Osteoblast (primary cell): ENCODE results near the gene RAB3GAP2. TPM values are rescaled to one million over a fixed set of nuclear protein-coding genes. Genes with fewer than 3 reads are reported as not detected.

Source experiments
- DNase-seq: peaks from one replicate; pipeline ENCODE4 v3.0.0; 2011; ENCODE audit warnings: low spot score, mixed read lengths; ENCODE audit not compliant: insufficient read length; ENCODE audit errors: missing footprints
- H2AFZ ChIP-seq: 2 replicates; pipeline ENCODE4 v1.6.0; 2011; ENCODE audit warnings: mild to moderate bottlenecking, low read length
- H3K27ac ChIP-seq: 2 replicates; pipeline ENCODE4 v1.5.1; 2011; ENCODE audit warnings: mild to moderate bottlenecking, low read depth, low read length, moderate library complexity
- H3K27me3 ChIP-seq: 2 replicates; pipeline ENCODE4 v1.6.0; 2012; ENCODE audit warnings: mild to moderate bottlenecking, control low read depth, inconsistent platforms, low read length, moderate library complexity; ENCODE audit not compliant: insufficient read depth
- H3K36me3 ChIP-seq: 2 replicates; pipeline ENCODE4 v1.5.1; 2011; ENCODE audit warnings: mild to moderate bottlenecking, low read length, control low read depth, moderate library complexity; ENCODE audit not compliant: insufficient read depth
- H3K4me1 ChIP-seq: 2 replicates; pipeline ENCODE4 v1.5.1; 2011; ENCODE audit warnings: mild to moderate bottlenecking, low read length, control low read depth, moderate library complexity; ENCODE audit not compliant: insufficient read depth
- H3K4me2 ChIP-seq: 2 replicates; pipeline ENCODE4 v1.6.0; 2011; ENCODE audit warnings: mild to moderate bottlenecking, low read length; ENCODE audit not compliant: insufficient read depth
- H3K4me3 ChIP-seq: fragments of 200-600 bp; sonication (generic); 3 replicates; pipeline ENCODE4 v1.5.1; 2012; ENCODE audit warnings: mild to moderate bottlenecking, low read length, inconsistent platforms; ENCODE audit not compliant: insufficient read depth
- H3K79me2 ChIP-seq: 2 replicates; pipeline ENCODE4 v1.6.0; 2012; ENCODE audit warnings: mild to moderate bottlenecking, low read length, control low read depth, inconsistent platforms; ENCODE audit not compliant: insufficient read depth
- H3K9me3 ChIP-seq: 2 replicates; pipeline ENCODE4 v1.5.1; 2011; ENCODE audit warnings: low read depth, low read length, control low read depth
- H4K20me1 ChIP-seq: 2 replicates; pipeline ENCODE4 v1.6.0; 2012; ENCODE audit warnings: mild to moderate bottlenecking, low read length, control low read depth; ENCODE audit not compliant: insufficient read depth
- CTCF ChIP-seq: IDR thresholded peaks from 2 replicates; pipeline ENCODE4 v1.5.1; 2011; ENCODE audit warnings: mild to moderate bottlenecking, low read depth, low read length, moderate library complexity; ENCODE audit errors: extremely low read depth
- total RNA-seq: library from RNA; depleted of rRNA; stranded (reverse); fragments of >200 nt; gene quantifications from 2 replicates; pipeline ENCODE4 v1.2.3, GENCODE V29; 2012

The RAB3GAP2 gene
- 42.4 and 44.2 TPM in 2 replicates for total RNA-seq

DNA sequence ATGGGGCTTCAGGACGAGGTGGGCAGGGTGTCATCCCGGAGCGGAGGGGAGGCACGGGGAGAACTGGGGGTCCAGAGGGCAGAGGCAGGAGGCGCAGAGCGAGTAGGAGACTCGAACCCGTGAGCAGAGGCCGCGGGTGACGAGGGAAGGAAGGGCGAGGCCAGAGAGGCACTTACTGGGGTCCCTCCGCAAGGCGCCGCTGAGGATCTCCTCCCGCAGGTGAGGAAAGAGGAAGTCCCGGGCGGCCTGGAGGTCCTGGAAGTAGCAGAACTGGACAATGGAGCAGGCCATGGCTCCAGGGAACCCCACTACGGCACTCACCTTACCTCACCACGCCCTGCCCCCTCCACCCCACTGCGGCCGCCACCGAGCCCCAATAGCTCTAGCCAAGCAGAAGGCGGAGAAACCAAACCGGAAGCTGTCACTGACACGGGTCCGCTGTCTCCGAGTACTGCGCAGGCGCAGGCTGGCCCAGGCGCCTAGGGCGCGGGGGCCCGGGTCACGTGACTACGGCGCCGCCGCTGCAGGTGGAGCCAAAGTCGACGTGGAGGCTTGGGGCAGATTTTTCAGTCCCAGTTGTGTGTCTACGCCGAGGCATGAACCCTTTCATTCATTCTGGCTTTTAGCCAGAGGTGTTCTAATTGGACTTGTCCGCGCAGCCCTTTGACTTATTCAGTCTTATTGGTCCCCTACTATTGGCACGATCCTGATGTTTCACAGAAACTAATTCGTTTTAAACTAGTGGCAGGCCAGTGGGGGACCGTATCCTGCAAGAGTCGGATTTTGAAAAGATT, at the start of gene RAB3GAP2:
RAB3GAP2 (minus strand) TSS at position 407 of the 794 bp plus-strand sequence; CDS start at position 291, 116 bp downstream.
- H3K4me3 ChIP-seq = peak within 1 kb of the TSS; percentile 96
- H3K27ac ChIP-seq = peak within 1 kb of the TSS; percentile 97
- peaks cover 8% of the 10 kb centered on the region for H3K36me3 ChIP-seq
- H3K27me3 ChIP-seq = no peaks in the 10 kb centered on the region
- peak; percentile 95 for DNase-seq
- H4K20me1 ChIP-seq = peaks cover 26% of the 10 kb centered on the region
- H2AFZ ChIP-seq = peak within 1 kb of the TSS; percentile 96
- H3K79me2 ChIP-seq = peaks cover 50% of the 10 kb centered on the region
- no peaks in the 10 kb centered on the region for H3K9me3 ChIP-seq
- TF ChIP-seq CTCF = no peak
- H3K4me1 ChIP-seq = peaks cover 18% of the 10 kb centered on the region
- H3K4me2 ChIP-seq = peak within 1 kb of the TSS; percentile 82

DNA sequence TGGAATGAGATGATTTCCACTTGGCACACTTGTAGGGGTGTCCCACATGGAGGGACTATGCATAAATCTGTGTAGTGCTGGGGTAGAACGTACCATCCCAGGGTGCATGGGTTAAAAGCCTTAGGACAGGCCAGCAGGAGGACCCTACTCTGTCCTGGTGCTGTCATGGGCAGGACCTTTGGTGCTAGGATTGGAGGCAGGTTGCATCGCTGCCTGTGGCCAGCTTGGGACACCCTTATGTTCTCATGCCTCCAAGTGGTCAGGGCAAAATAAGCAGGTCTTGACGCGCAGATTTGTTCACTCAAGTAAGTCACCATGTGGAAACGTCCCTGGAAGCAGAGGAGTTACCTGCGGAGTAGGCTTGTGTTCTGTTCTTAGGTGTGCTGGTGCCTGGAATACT, 49.5 kb upstream of the RAB3GAP2 start:
- H4K20me1 ChIP-seq = peaks cover 2% of the 10 kb centered on the region
- H3K27ac ChIP-seq = no peak overlapping the region
- H3K4me2 ChIP-seq = no peak overlapping the region
- no peak overlapping the region for H2AFZ ChIP-seq
- no peaks in the 10 kb centered on the region for H3K36me3 ChIP-seq
- no peaks in the 10 kb centered on the region for H3K4me1 ChIP-seq
- H3K4me3 ChIP-seq = no peak overlapping the region
- H3K27me3 ChIP-seq = no peaks in the 10 kb centered on the region
- TF ChIP-seq CTCF = no peak
- H3K9me3 ChIP-seq = no peaks in the 10 kb centered on the region
- H3K79me2 ChIP-seq = no peaks in the 10 kb centered on the region
- no peak for DNase-seq

- Histone ChIP-seq H3K9me3 (no peaks in the 10 kb centered on the region), H3K27ac (no peak overlapping the region), H3K27me3 (no peaks in the 10 kb centered on the region), H3K4me3 (no peak overlapping the region), H2AFZ (no peak overlapping the region), H3K36me3 (no peaks in the 10 kb centered on the region), H3K4me1 (no peaks in the 10 kb centered on the region), H3K4me2 (no peak overlapping the region), H3K79me2 (no peaks in the 10 kb centered on the region), H4K20me1 (peaks cover 2% of the 10 kb centered on the region)
- no peak for TF ChIP-seq CTCF
- DNase-seq = no peak
Observed at GRCh38 chr1:220320709-220321108, 48.5 kb upstream of the RAB3GAP2 start.

DNA sequence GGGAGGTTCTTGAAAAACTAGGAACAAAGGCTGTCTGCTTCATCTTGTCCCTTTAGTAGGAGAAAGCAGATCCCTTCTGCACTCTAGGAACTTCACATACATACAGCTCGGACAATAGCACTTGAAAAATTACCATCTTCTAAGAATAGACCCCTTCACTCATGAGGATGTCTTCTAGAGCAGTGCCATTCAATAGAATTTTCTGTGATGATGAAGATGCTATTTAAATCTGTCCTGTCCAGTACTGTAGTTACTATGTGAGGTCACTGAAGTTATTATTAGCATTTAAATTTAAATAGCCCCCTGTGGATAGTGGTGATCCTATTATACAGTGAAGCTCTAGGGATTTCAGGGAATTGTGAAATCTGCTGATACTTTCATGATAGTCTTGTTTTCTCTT, 46.4 kb upstream of the RAB3GAP2 start:
- Histone ChIP-seq H4K20me1 (peaks cover 2% of the 10 kb centered on the region), H3K27me3 (no peaks in the 10 kb centered on the region), H3K9me3 (no peaks in the 10 kb centered on the region), H3K79me2 (no peaks in the 10 kb centered on the region), H2AFZ (no peak overlapping the region), H3K27ac (no peak overlapping the region), H3K4me3 (no peak overlapping the region), H3K36me3 (no peaks in the 10 kb centered on the region), H3K4me2 (no peak overlapping the region), H3K4me1 (no peaks in the 10 kb centered on the region)
- TF ChIP-seq CTCF = no peak
- DNase-seq = no peak
